Glutamatergic neuron (in vitro differentiated cells): ENCODE measurements around the gene GGCX. TPM values are rescaled to one million over a fixed set of nuclear protein-coding genes. Genes with fewer than 3 reads are reported as not detected.

Source experiments
- DNase-seq: peaks from one replicate; pipeline ENCODE4 v3.0.0; 2022
- H3K27ac Mint-ChIP-seq: one replicate; pipeline ENCODE4 v1.8.0; 2020; ENCODE audit warnings: mild to moderate bottlenecking, mixed read lengths, inconsistent platforms; ENCODE audit not compliant: unreplicated experiment
- H3K27me3 Mint-ChIP-seq: one replicate; pipeline ENCODE4 v1.8.0; 2020; ENCODE audit warnings: mild to moderate bottlenecking, moderate library complexity, mixed read lengths, inconsistent platforms; ENCODE audit not compliant: unreplicated experiment
- H3K36me3 Mint-ChIP-seq: one replicate; pipeline ENCODE4 v1.8.0; 2020; ENCODE audit warnings: mild to moderate bottlenecking, mixed read lengths, inconsistent platforms; ENCODE audit not compliant: unreplicated experiment
- H3K4me1 Mint-ChIP-seq: one replicate; pipeline ENCODE4 v1.8.0; 2020; ENCODE audit warnings: mild to moderate bottlenecking, low read depth, mixed read lengths, inconsistent platforms; ENCODE audit not compliant: unreplicated experiment
- H3K4me3 Mint-ChIP-seq: one replicate; pipeline ENCODE4 v1.8.0; 2020; ENCODE audit warnings: mild to moderate bottlenecking, mixed read lengths, inconsistent platforms; ENCODE audit not compliant: unreplicated experiment
- H3K9me3 Mint-ChIP-seq: one replicate; pipeline ENCODE4 v1.8.0; 2020; ENCODE audit warnings: mild to moderate bottlenecking, moderate library complexity, mixed read lengths, inconsistent platforms; ENCODE audit not compliant: unreplicated experiment
- CTCF ChIP-seq: fragments of 200-600 bp; sonication (generic); IDR thresholded peaks from one replicate; pipeline ENCODE4 v1.5.0; 2021; ENCODE audit not compliant: partially characterized antibody, unreplicated experiment
- total RNA-seq: library from RNA; stranded (reverse); fragmentation: NEBNext Ultra II Directional; extraction: Animal tissue kit (Norgen Biotek cat#: 25700); gene quantifications from one replicate; pipeline ENCODE4 v1.2.1, GENCODE V29; 2021; ENCODE audit not compliant: unreplicated experiment

GGCX gene
- total RNA-seq, 1 donor from 2014 or later = 49.6 TPM

GRCh38 chr2:85534881-85535280 lies 26.4 kb downstream of the GGCX start:
- TF ChIP-seq CTCF = no peak
- Mint-ChIP-seq H3K36me3 (no peaks in the 10 kb centered on the region), H3K4me1 (peaks cover 12% of the 10 kb centered on the region), H3K4me3 (no peak overlapping the region), H3K27ac (no peak overlapping the region), H3K9me3 (peaks cover 14% of the 10 kb centered on the region), H3K27me3 (peaks cover 7% of the 10 kb centered on the region)
- no peak for DNase-seq

GRCh38 chr2:85534099-85534498 lies 27.2 kb downstream of the GGCX start:
- no peak for DNase-seq
- Mint-ChIP-seq H3K27me3 (peaks cover 6% of the 10 kb centered on the region), H3K36me3 (no peaks in the 10 kb centered on the region), H3K9me3 (peaks cover 13% of the 10 kb centered on the region), H3K4me3 (no peak overlapping the region), H3K27ac (no peak overlapping the region), H3K4me1 (peaks cover 12% of the 10 kb centered on the region)
- TF ChIP-seq CTCF = no peak

GRCh38 chr2:85531589-85531988 lies 29.7 kb downstream of the GGCX start:
- TF ChIP-seq CTCF = no peak
- Mint-ChIP-seq H3K4me3 (no peak overlapping the region), H3K36me3 (no peaks in the 10 kb centered on the region), H3K27ac (no peak overlapping the region), H3K4me1 (peaks cover 4% of the 10 kb centered on the region), H3K9me3 (peaks cover 2% of the 10 kb centered on the region), H3K27me3 (no peaks in the 10 kb centered on the region)
- DNase-seq = no peak

- peaks cover 2% of the 10 kb centered on the region for H3K4me1 Mint-ChIP-seq
- H3K27me3 Mint-ChIP-seq = peaks cover 2% of the 10 kb centered on the region
- H3K4me3 Mint-ChIP-seq = no peak overlapping the region
Measured at GRCh38 chr2:85529809-85530208, 31.5 kb downstream of the GGCX start.

GRCh38 chr2:85528355-85528754 lies 32.9 kb downstream of the GGCX start:
- peaks cover 8% of the 10 kb centered on the region for H3K4me1 Mint-ChIP-seq

More at GRCh38 chr2:85529809-85530208, 31.5 kb downstream of the GGCX start:
- no peak for TF ChIP-seq CTCF
- no peak for DNase-seq
- H3K27ac Mint-ChIP-seq = no peak overlapping the region
- H3K9me3 Mint-ChIP-seq = no peaks in the 10 kb centered on the region
- H3K36me3 Mint-ChIP-seq = no peaks in the 10 kb centered on the region

More at GRCh38 chr2:85528355-85528754, 32.9 kb downstream of the GGCX start:
- TF ChIP-seq CTCF = no peak
- Mint-ChIP-seq H3K27ac (no peak overlapping the region), H3K4me3 (no peak overlapping the region), H3K36me3 (no peaks in the 10 kb centered on the region), H3K27me3 (peaks cover 2% of the 10 kb centered on the region), H3K9me3 (no peaks in the 10 kb centered on the region)
- no peak for DNase-seq
